Stomach (tissue), 4 donors: ENCODE measurements around the gene CLCNKA.

ENCODE experiments used
- POLR2A ChIP-seq, 4 donors: fragments of 450-650 bp; IDR thresholded peaks; one replicate each; pipeline ENCODE4 v1.6.1; 2016; ENCODE audit warnings: antibody characterized with exemption in 4 of 4, control low read depth in 2 of 4, mild to moderate bottlenecking in 1 of 4, moderate library complexity in 1 of 4
- POLR2AphosphoS5 ChIP-seq, 3 donors: sonication (generic); formaldehyde crosslinking; IDR thresholded peaks; one replicate each; pipeline ENCODE4 v1.6.1; 2016; ENCODE audit warnings: antibody characterized with exemption in 3 of 3
- TF ChIP-seq, protein P1 (sequence below), 7 experiments: fragments of 450-650 bp in 4 of 7; fragments of 200-600 bp in 3 of 7; sonication (generic) in 3 of 7; IDR thresholded peaks; one replicate each; pipeline ENCODE4 v1.5.1; 2016 to 2019; ENCODE audit warnings: antibody characterized with exemption in 7 of 7, control low read depth in 2 of 7, mild to moderate bottlenecking in 1 of 7

- TF ChIP-seq POLR2AphosphoS5 (IDR thresholded peaks at IDR 0.05): no peak
- TF ChIP-seq, protein P1, sequence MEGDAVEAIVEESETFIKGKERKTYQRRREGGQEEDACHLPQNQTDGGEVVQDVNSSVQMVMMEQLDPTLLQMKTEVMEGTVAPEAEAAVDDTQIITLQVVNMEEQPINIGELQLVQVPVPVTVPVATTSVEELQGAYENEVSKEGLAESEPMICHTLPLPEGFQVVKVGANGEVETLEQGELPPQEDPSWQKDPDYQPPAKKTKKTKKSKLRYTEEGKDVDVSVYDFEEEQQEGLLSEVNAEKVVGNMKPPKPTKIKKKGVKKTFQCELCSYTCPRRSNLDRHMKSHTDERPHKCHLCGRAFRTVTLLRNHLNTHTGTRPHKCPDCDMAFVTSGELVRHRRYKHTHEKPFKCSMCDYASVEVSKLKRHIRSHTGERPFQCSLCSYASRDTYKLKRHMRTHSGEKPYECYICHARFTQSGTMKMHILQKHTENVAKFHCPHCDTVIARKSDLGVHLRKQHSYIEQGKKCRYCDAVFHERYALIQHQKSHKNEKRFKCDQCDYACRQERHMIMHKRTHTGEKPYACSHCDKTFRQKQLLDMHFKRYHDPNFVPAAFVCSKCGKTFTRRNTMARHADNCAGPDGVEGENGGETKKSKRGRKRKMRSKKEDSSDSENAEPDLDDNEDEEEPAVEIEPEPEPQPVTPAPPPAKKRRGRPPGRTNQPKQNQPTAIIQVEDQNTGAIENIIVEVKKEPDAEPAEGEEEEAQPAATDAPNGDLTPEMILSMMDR (IDR thresholded peaks at IDR 0.05): no peak
- TF ChIP-seq POLR2A (IDR thresholded peaks at IDR 0.05): no peak
These were observed 33.0 kb downstream of the CLCNKA start for GRCh38 chr1:16054598-16055540.
